H9 (cell line): Measurements from ENCODE around the gene NAT14. TPM values are rescaled to one million over a fixed set of nuclear protein-coding genes. Genes with fewer than 3 reads are reported as not detected.

Experiments used
- DNase-seq: peaks from one replicate; pipeline ENCODE4 v3.0.0-alpha.2; 2017
- H2AFZ ChIP-seq: one replicate; pipeline ENCODE4 v1.6.1; 2013; ENCODE audit warnings: mild to moderate bottlenecking, low read length, control low read depth, moderate library complexity
- H2AK5ac ChIP-seq: 2 replicates; pipeline ENCODE4 v1.6.1; 2013; ENCODE audit warnings: low read length, control low read depth, mixed read lengths; ENCODE audit not compliant: insufficient read length
- H2BK120ac ChIP-seq: one replicate; pipeline ENCODE4 v1.6.1; 2013; ENCODE audit warnings: low read depth, mild to moderate bottlenecking, low read length, control low read depth, inconsistent platforms; ENCODE audit not compliant: poor library complexity, severe bottlenecking
- H2BK12ac ChIP-seq: 2 replicates; pipeline ENCODE4 v1.6.1; 2013; ENCODE audit warnings: low read length, control low read depth, mixed read lengths, low read depth; ENCODE audit not compliant: insufficient read length
- H2BK15ac ChIP-seq: 2 replicates; pipeline ENCODE4 v1.6.1; 2013; ENCODE audit warnings: low read depth, low read length, control low read depth
- H2BK20ac ChIP-seq: one replicate; pipeline ENCODE4 v1.6.1; 2013; ENCODE audit warnings: low read depth, mild to moderate bottlenecking, low read length, control low read depth, inconsistent platforms; ENCODE audit not compliant: poor library complexity, severe bottlenecking
- H2BK5ac ChIP-seq: 2 replicates; pipeline ENCODE4 v1.6.1; 2013; ENCODE audit warnings: low read length, control low read depth, mixed read lengths; ENCODE audit not compliant: insufficient read length
- H3K14ac ChIP-seq: 2 replicates; pipeline ENCODE4 v1.6.1; 2013; ENCODE audit warnings: low read length, control low read depth; ENCODE audit not compliant: insufficient read depth
- H3K18ac ChIP-seq: 2 replicates; pipeline ENCODE4 v1.6.1; 2013; ENCODE audit warnings: low read depth, mild to moderate bottlenecking, mixed read lengths, low read length, control low read depth; ENCODE audit not compliant: insufficient read length
- H3K23ac ChIP-seq: 2 replicates; pipeline ENCODE4 v1.6.1; 2013; ENCODE audit warnings: low read length, control low read depth, mixed read lengths, low read depth; ENCODE audit not compliant: insufficient read length
- H3K23me2 ChIP-seq: 2 replicates; pipeline ENCODE4 v1.6.1; 2013; ENCODE audit warnings: low read depth, mild to moderate bottlenecking, mixed read lengths, low read length, control low read depth; ENCODE audit not compliant: insufficient read length, poor library complexity, severe bottlenecking
- H3K27ac ChIP-seq: 2 replicates; pipeline ENCODE4 v1.5.1; 2013; ENCODE audit warnings: low read length, control low read depth, mixed read lengths, low read depth; ENCODE audit not compliant: insufficient read length
- H3K27me3 ChIP-seq: 2 replicates; pipeline ENCODE4 v1.6.1; 2013; ENCODE audit warnings: low read length, control low read depth, inconsistent platforms; ENCODE audit not compliant: insufficient read depth
- H3K4ac ChIP-seq: 2 replicates; pipeline ENCODE4 v1.6.1; 2013; ENCODE audit warnings: low read depth, mild to moderate bottlenecking, control low read depth, inconsistent platforms, low read length, moderate library complexity
- H3K4me1 ChIP-seq: 2 replicates; pipeline ENCODE4 v1.6.1; 2013; ENCODE audit warnings: low read length, control low read depth, inconsistent platforms; ENCODE audit not compliant: insufficient read depth
- H3K4me2 ChIP-seq: 2 replicates; pipeline ENCODE4 v1.6.1; 2013; ENCODE audit warnings: low read length, control low read depth, mixed read lengths; ENCODE audit not compliant: insufficient read length, insufficient read depth
- H3K56ac ChIP-seq: 2 replicates; pipeline ENCODE4 v1.6.1; 2013; ENCODE audit warnings: low read depth, mild to moderate bottlenecking, mixed read lengths, low read length, control low read depth; ENCODE audit not compliant: insufficient read length
- H3K79me1 ChIP-seq: 2 replicates; pipeline ENCODE4 v1.6.1; 2013; ENCODE audit warnings: low read depth, mild to moderate bottlenecking, moderate library complexity, low read length, control low read depth, inconsistent platforms; ENCODE audit not compliant: insufficient read depth, poor library complexity, severe bottlenecking
- H3K79me2 ChIP-seq: 2 replicates; pipeline ENCODE4 v1.6.1; 2013; ENCODE audit warnings: low read length, control low read depth, inconsistent platforms; ENCODE audit not compliant: insufficient read depth
- H3K9ac ChIP-seq: 2 replicates; pipeline ENCODE4 v1.6.1; 2013; ENCODE audit warnings: low read length, control low read depth, mixed read lengths; ENCODE audit not compliant: insufficient read length; ENCODE audit errors: extremely low read depth
- H3K9me3 ChIP-seq: one replicate; pipeline ENCODE4 v1.6.1; 2013; ENCODE audit warnings: low read depth, low read length, inconsistent platforms; ENCODE audit not compliant: control insufficient read depth
- H3T11ph ChIP-seq: one replicate; pipeline ENCODE4 v1.6.1; 2013; ENCODE audit warnings: mild to moderate bottlenecking, low read length, control low read depth, inconsistent platforms
- H4K20me1 ChIP-seq: one replicate; pipeline ENCODE4 v1.6.1; 2013; ENCODE audit not compliant: control insufficient read depth, insufficient read length, insufficient read depth
- H4K5ac ChIP-seq: 2 replicates; pipeline ENCODE4 v1.6.1; 2013; ENCODE audit warnings: low read depth, mild to moderate bottlenecking, mixed read lengths, low read length, control low read depth; ENCODE audit not compliant: insufficient read length
- H4K8ac ChIP-seq: replicated peaks from 2 replicates; pipeline ENCODE4 v1.6.1; 2013; ENCODE audit warnings: low read length, control low read depth, mixed read lengths, low read depth; ENCODE audit not compliant: insufficient read length
- H4K91ac ChIP-seq: 2 replicates; pipeline ENCODE4 v1.6.1; 2013; ENCODE audit warnings: low read depth, mild to moderate bottlenecking, moderate library complexity, mixed read lengths, low read length, control low read depth; ENCODE audit not compliant: insufficient read length
- H3K27ac Mint-ChIP-seq, 3 experiments: 2 replicates in 2 of 3; 3 replicates in 1 of 3; pipeline ENCODE4 v1.8.0; 2020 to 2021; ENCODE audit warnings: mixed read lengths in 3 of 3, mild to moderate bottlenecking in 1 of 3, moderate library complexity in 1 of 3
- H3K27me3 Mint-ChIP-seq: 2 replicates; pipeline ENCODE4 v1.8.0; 2021; ENCODE audit warnings: low read depth, mild to moderate bottlenecking, moderate library complexity, mixed read lengths
- H3K36me3 Mint-ChIP-seq, 3 experiments: 2 replicates in 2 of 3; 3 replicates in 1 of 3; pipeline ENCODE4 v1.8.0; 2020 to 2021; ENCODE audit warnings: low read depth in 3 of 3, mixed read lengths in 3 of 3; ENCODE audit not compliant: insufficient read depth in 1 of 3
- H3K4me1 Mint-ChIP-seq, 2 experiments: 2 replicates each; pipeline ENCODE4 v1.8.0; 2020; ENCODE audit warnings: mixed read lengths in 2 of 2
- H3K4me3 Mint-ChIP-seq, 2 experiments: 2 replicates in 1 of 2; 3 replicates in 1 of 2; pipeline ENCODE4 v1.8.0; 2020 to 2021; ENCODE audit warnings: mild to moderate bottlenecking in 2 of 2, mixed read lengths in 2 of 2, moderate library complexity in 1 of 2
- H3K9me3 Mint-ChIP-seq, 2 experiments: 2 replicates in 1 of 2; 3 replicates in 1 of 2; pipeline ENCODE4 v1.8.0; 2020; ENCODE audit warnings: mild to moderate bottlenecking in 2 of 2, mixed read lengths in 2 of 2, moderate library complexity in 1 of 2
- CTCF ChIP-seq: fragments of 200-600 bp; sonication (generic); conservative IDR thresholded peaks from 3 replicates; pipeline ENCODE4 v1.8.0; 2021; ENCODE audit warnings: antibody characterized with exemption, mild to moderate bottlenecking
- WGBS: extraction: QIAGEN DNeasy Blood & Tissue Kit; methylation state at CpG from one replicate; pipeline ENCODE4 v1.1.7; 2013; ENCODE audit warnings: missing lambda C conversion rate, low lambda C conversion rate, mixed read lengths; ENCODE audit not compliant: insufficient read length; ENCODE audit errors: extremely low coverage; 5-methylcytosine and 5-hydroxymethylcytosine counted together
- total RNA-seq: library from RNA; stranded (reverse); gene quantifications from 2 replicates; pipeline ENCODE4 v1.2.1, GENCODE V29; 2021

The NAT14 gene
- total RNA-seq, 1 experiment from 2014 or later = 51.2 TPM

GRCh38 chr19:55503157-55503501, 18.1 kb downstream of the NAT14 start:
- H3K4me1 Mint-ChIP-seq = 0 out of 4 replicates have a peak, but pooled peaks cover 0 to 2% of the 10 kb centered on the region in 2 experiments
- no peak overlapping the region for H2BK12ac ChIP-seq
- H3K4me3 Mint-ChIP-seq = peak overlapping the region in 1 of 2 experiments; percentile 11; a peak in 1 of 5 replicates
- no peak overlapping the region for H3K23ac ChIP-seq
- H3K9ac ChIP-seq = no peak overlapping the region
- H3K56ac ChIP-seq = no peak overlapping the region
- H2AK5ac ChIP-seq = no peak overlapping the region
- H3K4ac ChIP-seq = no peak overlapping the region
- peaks cover 3 to 8% (median 7%) of the 10 kb centered on the region in 3 experiments for H3K36me3 Mint-ChIP-seq
- H3K27me3 ChIP-seq = peaks cover 5% of the 10 kb centered on the region
- no peak overlapping the region for H3K27ac ChIP-seq
- no peak overlapping the region for H2BK5ac ChIP-seq
- no peak for TF ChIP-seq CTCF
- no peaks in the 10 kb centered on the region for H3K4me1 ChIP-seq
- no peaks in the 10 kb centered on the region for H3K23me2 ChIP-seq
- H4K5ac ChIP-seq = no peak overlapping the region
- H3K27me3 Mint-ChIP-seq = peaks cover 75% of the 10 kb centered on the region
- H2AFZ ChIP-seq = no peak overlapping the region
- H3K27ac Mint-ChIP-seq = no peak overlapping the region
- H2BK20ac ChIP-seq = no peak overlapping the region
- WGBS = no CpG with 5 or more reads among the region's 17 CpGs
- H3K4me2 ChIP-seq = no peak overlapping the region
- H2BK15ac ChIP-seq = no peak overlapping the region
- no peak overlapping the region for H3K14ac ChIP-seq
- H3K9me3 ChIP-seq = no peaks in the 10 kb centered on the region
- no peaks in the 10 kb centered on the region for H4K20me1 ChIP-seq
- H2BK120ac ChIP-seq = no peak overlapping the region
- H4K91ac ChIP-seq = no peak overlapping the region
- no peak overlapping the region for H4K8ac ChIP-seq
- no peak overlapping the region for H3T11ph ChIP-seq
- H3K9me3 Mint-ChIP-seq = peaks cover 11 to 19% of the 10 kb centered on the region in 2 experiments
- no peaks in the 10 kb centered on the region for H3K79me2 ChIP-seq
- H3K79me1 ChIP-seq = no peaks in the 10 kb centered on the region
- DNase-seq = no peak
- H3K18ac ChIP-seq = no peak overlapping the region
